PFSK-1 (cell line): ENCODE results near the gene TANGO6.

Experiments used
- POLR2AphosphoS5 ChIP-seq: IDR thresholded peaks from 2 replicates; pipeline ENCODE4 v1.6.1; 2012; ENCODE audit warnings: low read depth, mild to moderate bottlenecking, control low read depth, low read length, moderate library complexity
- SIN3A ChIP-seq: IDR thresholded peaks from 2 replicates; pipeline ENCODE4 v1.6.1; 2012; ENCODE audit warnings: mild to moderate bottlenecking, low read length, moderate library complexity, borderline replicate concordance; ENCODE audit not compliant: insufficient read depth

GRCh38 chr16:68923116-68923515 lies 79.8 kb downstream of the TANGO6 start:
- no peak for TF ChIP-seq SIN3A
- no peak for TF ChIP-seq POLR2AphosphoS5
